SK-N-SH (cell line): ENCODE data around the gene WDHD1. TPM values are rescaled to one million over a fixed set of nuclear protein-coding genes. Genes with fewer than 3 reads are reported as not detected.
"Not testable (repeated sequence)": the region's sequence is repeated elsewhere in the genome, so short reads cannot be mapped to it uniquely, and the experiment has no call there.

Source experiments
- CTCF ChIA-PET: fragments of 300-600, 350-600 bp; formaldehyde crosslinking; extraction: SDS; loops from one replicate; lab custom pipeline; 2021; lab: Yijun Ruan, JAX
- POLR2A ChIA-PET: fragments of 350-600 bp; sonication (Branson Sonifier 250); formaldehyde crosslinking; extraction: SDS; loops from one replicate; lab custom pipeline; 2020; ENCODE audit warnings: antibody characterized with exemption, inconsistent platforms; lab: Yijun Ruan, JAX
- DNase-seq: peaks from one replicate; pipeline ENCODE4 v3.0.0; 2012
- H2AFZ ChIP-seq: fragments of 200-600 bp; sonication (generic); 2 replicates; pipeline ENCODE4 v1.8.1; 2016; ENCODE audit warnings: antibody characterized with exemption, mild to moderate bottlenecking, low read depth
- H3F3A ChIP-seq: fragments of 200-600 bp; sonication (generic); replicated peaks from 2 replicates; pipeline ENCODE3; 2016; ENCODE audit warnings: antibody characterized with exemption, mild to moderate bottlenecking; ENCODE audit not compliant: insufficient read depth
- H3K27ac ChIP-seq, 2 experiments: fragments of 200-500 bp in 1 of 2; fragments of 200-600 bp in 1 of 2; sonication (Bioruptor generic) in 1 of 2; sonication (generic), shearing (Covaris generic) in 1 of 2; 2 replicates each; pipeline versions ENCODE4 v1.5.1 to v1.6.1; 2014 to 2016; ENCODE audit warnings: low read depth in 2 of 2, inconsistent platforms in 1 of 2, low read length in 1 of 2, mild to moderate bottlenecking in 1 of 2, mixed read lengths in 1 of 2
- H3K27me3 ChIP-seq: fragments of 200-600 bp; sonication (generic), shearing (Covaris generic); 2 replicates; pipeline ENCODE4 v1.6.1; 2016; ENCODE audit warnings: mixed run types; ENCODE audit not compliant: insufficient read depth
- H3K36me3 ChIP-seq, 2 experiments: fragments of 200-500 bp in 1 of 2; fragments of 200-600 bp in 1 of 2; sonication (Bioruptor generic) in 1 of 2; sonication (generic) in 1 of 2; replicated peaks in 1 of 2; 2 replicates each; pipeline versions ENCODE3 to v1.5.1; 2014 to 2016; ENCODE audit warnings: low read length in 1 of 2, mild to moderate bottlenecking in 1 of 2; ENCODE audit not compliant: insufficient read depth in 2 of 2, control insufficient read depth in 1 of 2
- H3K4me1 ChIP-seq, 2 experiments: fragments of 200-500 bp in 1 of 2; fragments of 200-600 bp in 1 of 2; sonication (Bioruptor generic) in 1 of 2; sonication (generic), shearing (Covaris generic) in 1 of 2; 2 replicates each; pipeline versions ENCODE4 v1.5.1 to v1.6.1; 2014 to 2016; ENCODE audit warnings: low read depth in 1 of 2, low read length in 1 of 2, mixed run types in 1 of 2; ENCODE audit not compliant: insufficient read depth in 2 of 2, control insufficient read depth in 1 of 2
- H3K4me2 ChIP-seq: fragments of 200-600 bp; sonication (generic), shearing (Covaris generic); 2 replicates; pipeline ENCODE4 v1.6.1; 2017; ENCODE audit warnings: mixed run types
- H3K4me3 ChIP-seq, 2 experiments: fragments of 200-500 bp in 1 of 2; fragments of 200-600 bp in 1 of 2; sonication (Bioruptor generic) in 1 of 2; sonication (generic), shearing (Covaris generic) in 1 of 2; 2 replicates each; pipeline versions ENCODE4 v1.5.1 to v1.8.1; 2014 to 2016; ENCODE audit warnings: low read depth in 2 of 2, inconsistent platforms in 1 of 2, low read length in 1 of 2, mild to moderate bottlenecking in 1 of 2, mixed read lengths in 1 of 2, moderate library complexity in 1 of 2
- H3K79me2 ChIP-seq: fragments of 200-600 bp; sonication (generic); 2 replicates; pipeline ENCODE4 v1.8.1; 2017; ENCODE audit warnings: mild to moderate bottlenecking; ENCODE audit not compliant: insufficient read depth
- H3K9ac ChIP-seq: fragments of 200-600 bp; sonication (generic); 2 replicates; pipeline ENCODE4 v1.6.1; 2017; ENCODE audit warnings: mixed run types
- H3K9me2 ChIP-seq: fragments of 200-600 bp; sonication (generic); 2 replicates; pipeline ENCODE4 v1.6.1; 2017; ENCODE audit warnings: mixed run types
- H3K9me3 ChIP-seq: fragments of 200-600 bp; sonication (generic); 2 replicates; pipeline ENCODE4 v1.6.1; 2017; ENCODE audit warnings: mixed run types, mild to moderate bottlenecking, moderate library complexity
- H4K20me1 ChIP-seq: fragments of 200-600 bp; sonication (generic); 2 replicates; pipeline ENCODE4 v1.6.1; 2017; ENCODE audit warnings: mild to moderate bottlenecking, mixed run types; ENCODE audit not compliant: insufficient read depth
- GATA2 ChIP-seq: sonication (generic); formaldehyde crosslinking; IDR thresholded peaks from 2 replicates; pipeline ENCODE4 v1.5.0; 2020; ENCODE audit warnings: mild to moderate bottlenecking, missing genetic modification reagents
- RAD21 ChIP-seq: IDR thresholded peaks from 2 replicates; pipeline ENCODE4 v1.6.1; 2012; ENCODE audit warnings: mild to moderate bottlenecking, low read length
- RFX5 ChIP-seq: IDR thresholded peaks from 2 replicates; pipeline ENCODE4 v1.6.1; 2012; ENCODE audit warnings: mild to moderate bottlenecking, improper control_type of control experiment, low read length
- RXRA ChIP-seq: IDR thresholded peaks from 2 replicates; pipeline ENCODE4 v1.4.0; 2012; ENCODE audit warnings: low read depth, mild to moderate bottlenecking, borderline replicate concordance
- WGBS: methylation state at CpG from one replicate; pipeline ENCODE4 v1.1.6; 2017; ENCODE audit warnings: low lambda C conversion rate; 5-methylcytosine and 5-hydroxymethylcytosine counted together
- polyA plus RNA-seq, 3 experiments: library from polyadenylated mRNA; depleted of rRNA; stranded (reverse); fragments of >200 nt; gene quantifications; 2 replicates each; pipeline ENCODE4 v1.2.3, GENCODE V29; 2012

The WDHD1 gene
- polyA plus RNA-seq, 1 of the 3 experiments (the other 2 are of a cell fraction): 2.9 TPM

DNA sequence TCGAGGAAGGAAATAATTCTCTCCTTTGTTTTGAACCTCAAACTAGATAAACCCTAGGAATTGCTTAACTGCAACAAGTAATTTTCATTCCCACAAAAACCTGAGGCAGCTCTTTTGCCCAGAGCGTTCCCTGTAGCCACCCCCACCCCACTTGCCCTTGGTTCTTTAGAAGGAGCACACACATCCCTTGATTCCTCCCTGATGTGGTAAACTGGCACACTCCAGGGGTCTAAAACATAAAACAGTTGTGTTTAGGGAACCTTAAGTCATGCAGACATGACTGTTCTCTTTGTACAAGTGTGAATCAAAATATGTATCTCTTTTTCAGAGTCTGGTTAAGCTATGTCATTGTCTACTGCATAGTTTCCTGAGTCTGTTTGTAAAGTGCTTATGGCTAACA lies 38.5 kb upstream of the WDHD1 start:
- no peak for TF ChIP-seq GATA2 (CRISPR knock-in tag)
- TF ChIP-seq RAD21: no peak
- Histone ChIP-seq H3K27me3 (no peaks in the 10 kb centered on the region), H3K36me3 (peaks cover 72 to 83% of the 10 kb centered on the region in 2 experiments), H3K9me3 (no peaks in the 10 kb centered on the region), H3K79me2 (peaks cover 81% of the 10 kb centered on the region), H4K20me1 (peaks cover 49% of the 10 kb centered on the region), H3K4me2 (no peak overlapping the region), H3F3A (peaks cover 52% of the 10 kb centered on the region), H3K9ac (no peak overlapping the region), H3K27ac (peak overlapping the region; percentile 6 to 40; a peak in 1 of 4 replicates), H3K9me2 (no peaks in the 10 kb centered on the region), H2AFZ (no peak overlapping the region), H3K4me3 (no peak overlapping the region), H3K4me1 (peaks cover 0 to 9% of the 10 kb centered on the region in 2 experiments; a peak in 2 of 4 replicates)
- no peak for DNase-seq
- 81% methylated on average over 2 of the region's 2 CpGs for WGBS
- POLR2A ChIA-PET: no interaction called here
- CTCF ChIA-PET: interaction anchor here (1.1 to 1.7 kb wide), 3 partner anchors 14 to 95 kb away, joined by 3 to 7 read pairs (median 3); partner anchors contain the start of gene MAPK1IP1L

DNA sequence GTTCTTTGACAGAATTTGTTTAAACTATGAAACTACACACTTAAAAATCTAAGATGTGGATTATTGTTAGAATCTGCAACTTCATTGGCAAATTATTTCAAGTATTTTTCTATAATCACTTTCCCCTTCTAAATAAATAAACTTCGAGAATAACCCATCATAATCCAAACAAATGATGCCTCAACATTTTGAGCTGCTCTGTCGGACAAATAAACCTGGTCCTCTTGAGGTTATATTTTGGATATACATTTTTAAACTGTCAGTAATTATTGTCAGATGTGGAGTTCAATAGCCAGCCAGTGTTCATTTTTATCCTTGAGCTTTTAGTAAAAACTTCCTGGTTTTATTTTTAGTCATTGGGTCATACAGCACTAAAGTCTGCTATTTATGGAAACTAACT lies 38.0 kb upstream of the WDHD1 start:
- H3K79me2 ChIP-seq: peaks cover 86% of the 10 kb centered on the region
- H3K9ac ChIP-seq, POLR2A ChIA-PET, H3K4me3 ChIP-seq, H3K9me2 ChIP-seq, H3K27me3 ChIP-seq, H3K4me2 ChIP-seq, H3K9me3 ChIP-seq, H2AFZ ChIP-seq, DNase-seq, H3K4me1 ChIP-seq: not testable (repeated sequence)
- H4K20me1 ChIP-seq: peaks cover 53% of the 10 kb centered on the region
- H3F3A ChIP-seq: peaks cover 48% of the 10 kb centered on the region
- CTCF ChIA-PET: interaction anchor here (1.6 to 1.7 kb wide), 2 partner anchors 13 to 96 kb away, joined by 3 to 7 read pairs; partner anchors contain the start of gene MAPK1IP1L
- peaks cover 72 to 82% of the 10 kb centered on the region in 2 experiments for H3K36me3 ChIP-seq
- WGBS: 92% methylated on average over 2 of the region's 2 CpGs
- H3K27ac ChIP-seq: peak overlapping the region in 1 of 2 experiments; percentile 40; a peak in 1 of 4 replicates

DNA sequence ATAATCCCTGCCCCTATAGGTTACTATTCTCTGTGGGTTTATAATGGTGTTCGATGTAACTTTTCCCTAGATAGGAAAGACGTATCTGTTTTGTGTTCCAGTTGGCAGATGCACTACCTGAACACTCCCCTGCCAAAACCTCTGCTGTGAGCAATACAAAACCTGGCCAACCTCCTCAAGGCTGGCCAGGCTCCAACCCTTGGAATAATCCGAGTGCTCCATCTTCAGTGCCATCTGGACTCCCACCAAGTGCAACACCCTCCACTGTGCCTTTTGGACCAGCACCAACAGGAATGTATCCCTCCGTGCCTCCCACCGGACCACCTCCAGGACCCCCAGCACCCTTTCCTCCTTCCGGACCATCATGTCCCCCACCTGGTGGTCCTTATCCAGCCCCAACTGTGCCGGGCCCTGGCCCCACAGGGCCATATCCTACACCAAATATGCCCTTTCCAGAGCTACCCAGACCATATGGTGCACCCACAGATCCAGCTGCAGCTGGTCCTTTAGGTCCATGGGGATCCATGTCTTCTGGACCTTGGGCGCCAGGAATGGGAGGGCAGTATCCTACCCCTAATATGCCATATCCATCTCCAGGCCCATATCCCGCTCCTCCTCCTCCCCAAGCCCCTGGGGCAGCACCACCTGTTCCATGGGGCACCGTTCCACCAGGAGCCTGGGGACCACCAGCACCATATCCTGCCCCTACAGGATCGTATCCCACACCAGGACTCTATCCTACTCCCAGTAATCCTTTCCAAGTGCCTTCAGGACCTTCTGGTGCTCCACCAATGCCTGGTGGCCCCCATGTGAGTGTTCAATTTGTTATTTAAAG lies 35.8 kb upstream of the WDHD1 start:
- Histone ChIP-seq H3K4me1 (peaks cover 0 to 9% of the 10 kb centered on the region in 2 experiments; a peak in 2 of 4 replicates), H3K4me2 (no peak overlapping the region), H3F3A (peaks cover 28% of the 10 kb centered on the region), H3K27ac (no peak overlapping the region)
- TF ChIP-seq RXRA: no peak
- no peak for TF ChIP-seq RFX5
- TF ChIP-seq, all 33 proteins: peak for 0
- POLR2A ChIA-PET: interaction anchor here (1.3 kb wide), 1 partner anchor 12 kb away, joined by 5 read pairs; the partner anchor contains the start of gene MAPK1IP1L
- no peak overlapping the region for H3K4me3 ChIP-seq
- 92% methylated on average over 10 of the region's 11 CpGs for WGBS
- H3K9me3 ChIP-seq: no peaks in the 10 kb centered on the region
- no peak for DNase-seq
- no peaks in the 10 kb centered on the region for H3K9me2 ChIP-seq
- peaks cover 60 to 85% of the 10 kb centered on the region in 2 experiments for H3K36me3 ChIP-seq
- CTCF ChIA-PET: interaction anchor here (1.2 to 1.6 kb wide), 3 partner anchors 11 to 498 kb away, joined by 3 to 4 read pairs (median 4); partner anchors contain the start of gene MAPK1IP1L
- no peak overlapping the region for H3K9ac ChIP-seq
- no peak overlapping the region for H2AFZ ChIP-seq
- H3K27me3 ChIP-seq: no peaks in the 10 kb centered on the region
- peaks cover 98% of the 10 kb centered on the region for H3K79me2 ChIP-seq
- H4K20me1 ChIP-seq: peaks cover 72% of the 10 kb centered on the region
